HEK293 (cell line): ENCODE measurements around the gene PERM1.

Experiments
- CTCF ChIP-seq: fragments of 450-650 bp; formaldehyde crosslinking; IDR thresholded peaks from 2 replicates; pipeline ENCODE4 v1.5.1; 2016; ENCODE audit warnings: missing biosample characterization, missing genetic modification characterization
- TF ChIP-seq, protein P1 (sequence below): fragments of 450-650 bp; formaldehyde crosslinking; IDR thresholded peaks from 2 replicates; pipeline ENCODE4 v1.5.1; 2017; ENCODE audit warnings: missing biosample characterization, missing genetic modification characterization

- no peak for TF ChIP-seq CTCF (tag by site-specific recombination)
- TF ChIP-seq, protein P1, sequence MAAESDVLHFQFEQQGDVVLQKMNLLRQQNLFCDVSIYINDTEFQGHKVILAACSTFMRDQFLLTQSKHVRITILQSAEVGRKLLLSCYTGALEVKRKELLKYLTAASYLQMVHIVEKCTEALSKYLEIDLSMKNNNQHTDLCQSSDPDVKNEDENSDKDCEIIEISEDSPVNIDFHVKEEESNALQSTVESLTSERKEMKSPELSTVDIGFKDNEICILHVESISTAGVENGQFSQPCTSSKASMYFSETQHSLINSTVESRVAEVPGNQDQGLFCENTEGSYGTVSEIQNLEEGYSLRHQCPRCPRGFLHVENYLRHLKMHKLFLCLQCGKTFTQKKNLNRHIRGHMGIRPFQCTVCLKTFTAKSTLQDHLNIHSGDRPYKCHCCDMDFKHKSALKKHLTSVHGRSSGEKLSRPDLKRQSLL: no peak
These were observed 45.9 kb upstream of the PERM1 start for GRCh38 chr1:1027791-1028190.
